HG03521 (cell line): ENCODE measurements around the gene ITIH2.
"Not testable (repeated sequence)": the region's sequence is repeated elsewhere in the genome, so short reads cannot be mapped to it uniquely, and the experiment has no call there.

ENCODE experiments used
- ATAC-seq: cut with Tn5 transposase; IDR thresholded peaks from one replicate; pipeline ENCODE4 v1.9.1; 2021; ENCODE audit warnings: mild to moderate bottlenecking, moderate library complexity; ENCODE audit not compliant: unreplicated experiment

Gene ITIH2, protein sequence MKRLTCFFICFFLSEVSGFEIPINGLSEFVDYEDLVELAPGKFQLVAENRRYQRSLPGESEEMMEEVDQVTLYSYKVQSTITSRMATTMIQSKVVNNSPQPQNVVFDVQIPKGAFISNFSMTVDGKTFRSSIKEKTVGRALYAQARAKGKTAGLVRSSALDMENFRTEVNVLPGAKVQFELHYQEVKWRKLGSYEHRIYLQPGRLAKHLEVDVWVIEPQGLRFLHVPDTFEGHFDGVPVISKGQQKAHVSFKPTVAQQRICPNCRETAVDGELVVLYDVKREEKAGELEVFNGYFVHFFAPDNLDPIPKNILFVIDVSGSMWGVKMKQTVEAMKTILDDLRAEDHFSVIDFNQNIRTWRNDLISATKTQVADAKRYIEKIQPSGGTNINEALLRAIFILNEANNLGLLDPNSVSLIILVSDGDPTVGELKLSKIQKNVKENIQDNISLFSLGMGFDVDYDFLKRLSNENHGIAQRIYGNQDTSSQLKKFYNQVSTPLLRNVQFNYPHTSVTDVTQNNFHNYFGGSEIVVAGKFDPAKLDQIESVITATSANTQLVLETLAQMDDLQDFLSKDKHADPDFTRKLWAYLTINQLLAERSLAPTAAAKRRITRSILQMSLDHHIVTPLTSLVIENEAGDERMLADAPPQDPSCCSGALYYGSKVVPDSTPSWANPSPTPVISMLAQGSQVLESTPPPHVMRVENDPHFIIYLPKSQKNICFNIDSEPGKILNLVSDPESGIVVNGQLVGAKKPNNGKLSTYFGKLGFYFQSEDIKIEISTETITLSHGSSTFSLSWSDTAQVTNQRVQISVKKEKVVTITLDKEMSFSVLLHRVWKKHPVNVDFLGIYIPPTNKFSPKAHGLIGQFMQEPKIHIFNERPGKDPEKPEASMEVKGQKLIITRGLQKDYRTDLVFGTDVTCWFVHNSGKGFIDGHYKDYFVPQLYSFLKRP

DNA sequence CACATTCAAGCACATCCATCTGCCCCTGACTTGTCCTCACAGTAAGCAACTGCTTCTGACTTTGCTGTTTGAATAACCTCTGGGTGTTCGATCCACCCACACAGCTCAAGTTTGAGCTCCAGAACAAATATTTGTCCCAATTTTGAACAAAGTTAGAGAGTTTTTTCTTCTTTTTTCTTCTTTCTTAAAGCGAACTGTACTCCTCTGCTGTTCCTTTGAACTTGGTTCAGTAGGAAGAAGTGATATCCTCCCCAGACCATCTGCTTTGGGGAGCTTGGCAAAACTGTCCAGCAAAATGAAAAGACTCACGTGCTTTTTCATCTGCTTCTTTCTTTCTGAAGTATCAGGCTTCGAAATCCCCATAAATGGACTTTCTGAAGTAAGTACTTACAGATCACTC lies at the start of gene ITIH2:
Gene ITIH2, plus strand, starts transcription at position 177 of the 400 bp plus-strand sequence. Its CDS starts 119 bp downstream, at position 296.
- ATAC-seq, result no peak

DNA sequence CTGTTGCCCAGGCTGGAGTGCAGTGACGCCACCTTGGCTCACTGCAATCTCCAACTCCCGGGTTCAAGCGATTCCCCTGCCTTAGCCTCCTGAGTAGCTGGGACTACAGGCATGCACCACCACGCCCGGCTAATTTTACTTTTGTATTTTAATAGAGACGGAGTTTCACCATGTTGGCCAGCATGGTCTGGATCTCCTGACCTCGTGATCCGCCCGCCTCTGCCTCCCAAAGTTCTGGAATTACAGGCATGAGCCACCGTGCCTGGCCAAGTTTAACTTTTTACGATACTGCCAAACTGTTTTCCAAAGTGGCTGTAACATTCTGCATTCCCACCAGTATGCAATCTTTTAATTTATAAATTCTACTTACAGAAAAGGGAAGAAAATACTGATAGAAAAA lies 46.0 kb upstream of the ITIH2 start:
- not testable (repeated sequence) for ATAC-seq

DNA sequence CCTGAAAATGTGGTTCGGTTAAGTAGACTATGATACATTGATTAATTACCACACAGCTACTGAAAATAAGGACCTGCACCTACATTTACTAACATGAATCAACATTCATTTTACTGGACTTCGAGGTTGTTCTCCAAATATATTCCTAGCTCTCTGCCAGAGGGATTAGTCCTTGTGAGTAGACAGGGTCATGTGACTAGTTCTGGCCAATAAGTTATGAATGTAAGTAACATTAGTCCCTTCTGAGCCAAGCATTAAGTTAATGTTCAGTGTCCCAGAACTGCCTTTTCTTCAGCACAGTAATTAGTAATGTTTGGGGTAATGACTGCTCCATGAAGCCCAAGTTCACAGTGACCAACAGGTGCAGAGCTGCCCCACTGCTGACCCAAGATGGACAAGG lies 45.6 kb upstream of the ITIH2 start:
- no peak for ATAC-seq

GRCh38 chr10:7659560-7659959 lies 43.6 kb upstream of the ITIH2 start:
- no peak for ATAC-seq

GRCh38 chr10:7662522-7662921 lies 40.6 kb upstream of the ITIH2 start:
- no peak for ATAC-seq

GRCh38 chr10:7664707-7665106 lies 38.4 kb upstream of the ITIH2 start:
- ATAC-seq, result no peak

GRCh38 chr10:7665767-7666166 lies 37.3 kb upstream of the ITIH2 start:
- ATAC-seq, result no peak

GRCh38 chr10:7666253-7667023 lies 36.7 kb upstream of the ITIH2 start, which contains the start of gene ITIH5:
ITIH5 (minus strand) TSS chr10:7666966; CDS start chr10:7666892, 74 bp downstream.
- ATAC-seq, result no peak

- no peak for ATAC-seq
Measured at GRCh38 chr10:7667262-7668141, 35.6 kb upstream of the ITIH2 start.

GRCh38 chr10:7670157-7670556 lies 33.0 kb upstream of the ITIH2 start:
- ATAC-seq, result no peak

DNA sequence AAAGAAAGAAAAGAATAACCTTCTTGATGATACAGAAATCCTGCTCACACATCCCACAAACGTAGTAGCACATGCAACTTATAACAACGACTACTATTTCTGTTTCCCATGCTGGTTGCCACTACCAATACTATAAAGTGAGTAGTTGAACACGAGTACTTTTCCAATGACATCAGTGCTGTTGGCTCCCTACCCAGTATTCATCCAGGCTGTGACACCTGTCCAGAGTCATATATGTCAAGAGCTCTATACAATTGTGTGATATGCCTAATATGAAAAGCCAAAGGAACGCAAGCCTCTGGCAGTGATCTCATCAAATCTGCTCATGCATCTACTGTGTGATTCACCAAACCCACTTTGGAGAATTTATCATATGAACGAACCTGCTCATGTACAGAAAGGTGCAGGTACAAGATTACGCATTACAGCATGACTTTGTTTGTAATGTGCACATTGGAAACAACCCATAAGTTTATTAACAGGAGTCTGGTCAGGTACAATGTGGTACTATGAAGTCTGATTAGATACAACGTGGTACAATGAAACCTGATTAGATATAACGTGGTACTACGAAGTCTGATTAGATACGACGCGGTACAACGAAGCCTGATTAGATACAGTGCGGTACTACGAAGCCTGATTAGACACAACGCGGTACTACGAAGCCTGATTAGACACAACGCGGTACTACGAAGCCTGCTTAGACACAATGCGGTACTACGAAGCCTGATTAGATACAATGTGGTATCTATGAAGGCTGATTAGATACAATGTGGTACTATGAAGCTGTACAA lies 30.6 kb upstream of the ITIH2 start:
- ATAC-seq, result no peak

- no peak for ATAC-seq
Measured at GRCh38 chr10:7679256-7679655, 23.9 kb upstream of the ITIH2 start.

DNA sequence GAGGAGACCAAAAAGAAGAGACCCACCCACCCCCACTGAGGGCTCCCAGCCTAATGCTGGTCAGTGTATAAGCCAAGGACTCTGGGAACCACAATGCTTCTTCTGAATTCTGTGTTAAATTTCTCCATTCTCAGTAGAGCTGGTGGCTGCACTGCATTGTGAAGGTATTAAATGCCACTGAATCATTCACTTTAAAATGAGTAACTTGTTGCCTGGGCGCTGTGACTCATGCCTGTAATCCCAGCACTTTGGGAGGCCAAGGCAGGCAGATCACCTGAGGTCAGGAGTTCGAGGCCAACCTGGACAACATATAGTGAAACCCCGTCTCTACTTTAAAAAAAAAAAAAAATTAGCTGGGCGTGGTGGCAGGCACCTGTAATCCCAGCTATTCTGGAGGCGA lies 23.0 kb upstream of the ITIH2 start:
- ATAC-seq, result not testable (repeated sequence)

- ATAC-seq, result no peak
Measured at GRCh38 chr10:7686351-7687171, 16.6 kb upstream of the ITIH2 start.

- ATAC-seq, result peak; percentile 89
Measured at GRCh38 chr10:7687228-7687907, 15.7 kb upstream of the ITIH2 start.

GRCh38 chr10:7689591-7689990 lies 13.5 kb upstream of the ITIH2 start:
- no peak for ATAC-seq

GRCh38 chr10:7690885-7691597 lies 12.1 kb upstream of the ITIH2 start:
- ATAC-seq, result not testable (repeated sequence)
